GM04503 (cell line): ENCODE data around the gene CIBAR2.
A peak's percentile ranks its signal among the peaks of the same experiment; 100 is the strongest.

Experiments used
- DNase-seq: peaks from one replicate; pipeline ENCODE4 v3.0.0-alpha.2; 2012; ENCODE audit warnings: low read depth

Gene CIBAR2

DNA sequence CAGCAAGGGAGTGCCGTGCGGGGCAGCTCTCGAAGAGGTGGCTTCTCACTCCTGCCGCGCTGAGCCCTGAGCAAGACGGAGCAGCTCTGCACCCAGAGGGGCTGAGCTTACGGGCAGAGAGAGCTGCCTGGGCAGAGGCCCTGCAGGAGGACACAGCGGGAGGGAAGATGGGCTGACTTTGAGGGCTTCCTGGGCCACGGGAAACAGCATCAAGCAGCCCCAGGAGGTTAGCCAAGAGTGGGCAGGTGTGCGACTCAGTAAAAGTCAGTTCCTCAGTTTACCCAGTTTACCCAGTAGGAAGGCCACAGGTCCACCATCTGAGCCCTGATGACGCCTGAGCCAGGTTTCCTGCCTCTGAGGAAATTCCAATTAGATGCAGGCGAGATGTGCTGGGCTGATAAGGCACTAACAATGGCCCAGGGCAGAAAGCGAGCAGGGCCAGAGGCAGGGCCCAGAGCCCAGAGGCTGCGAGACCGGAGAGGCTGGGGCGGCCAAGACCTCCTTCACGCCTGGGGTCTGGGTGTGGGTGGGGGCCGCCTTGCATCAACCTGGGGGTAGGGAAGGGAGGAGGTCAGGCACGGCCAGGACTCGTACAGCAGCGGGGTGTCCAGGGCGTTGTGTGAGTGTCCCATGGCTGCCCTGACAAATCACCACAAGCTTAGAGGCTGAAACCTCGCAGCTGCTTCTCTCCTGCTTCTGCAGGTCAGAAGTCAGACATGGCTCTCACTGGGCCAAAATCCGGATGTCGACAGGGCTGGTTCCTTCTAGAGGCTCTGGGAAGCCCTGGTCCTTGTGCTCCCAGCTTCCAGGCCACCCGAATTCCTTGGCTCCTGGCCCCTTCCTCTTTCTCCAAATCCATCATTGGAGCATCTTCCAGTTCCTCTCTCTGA, 32.0 kb upstream of the CIBAR2 start:
- no peak for DNase-seq

DNA sequence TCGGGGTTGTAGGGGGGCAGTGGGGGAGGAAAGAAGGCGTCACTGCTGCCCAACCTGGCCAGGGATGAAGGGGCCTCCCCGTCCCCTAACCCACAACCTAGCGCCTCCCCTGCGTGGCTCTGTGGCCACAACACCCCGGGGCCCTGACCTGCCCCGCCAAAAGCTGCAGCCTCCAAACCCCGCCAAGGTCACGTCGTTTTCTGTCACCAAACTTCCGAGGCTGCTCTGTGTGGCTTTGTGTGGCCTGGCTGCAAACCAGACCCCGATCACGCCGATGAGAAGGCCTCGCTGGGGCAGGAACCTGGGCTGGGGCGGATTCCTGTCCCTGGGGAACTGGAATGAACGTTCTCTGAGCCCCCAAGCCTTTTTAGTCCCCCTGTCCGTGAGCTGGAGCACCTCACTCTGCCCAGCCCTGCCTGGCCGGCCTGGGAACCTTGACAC, 30.5 kb upstream of the CIBAR2 start:
- DNase-seq: no peak

DNA sequence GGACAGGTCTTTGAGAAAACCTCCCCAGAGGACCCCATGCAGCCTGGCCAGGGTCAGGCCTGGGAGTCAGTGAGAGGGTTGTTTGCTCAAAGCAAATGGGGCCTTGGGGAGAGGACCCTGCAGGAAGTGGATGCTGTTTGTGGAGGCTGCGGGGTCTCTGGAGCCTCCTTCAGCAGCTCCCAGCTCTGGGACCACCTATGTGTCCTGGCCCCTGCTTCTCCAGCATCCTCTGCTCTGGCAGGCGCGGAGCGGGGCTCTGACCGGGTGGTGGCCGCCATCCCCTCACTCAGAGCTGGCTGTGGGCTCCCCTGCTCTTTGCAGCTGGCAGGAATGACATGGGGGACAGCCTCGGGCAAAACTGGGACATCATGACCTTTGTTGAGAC, 29.8 kb upstream of the CIBAR2 start:
- no peak for DNase-seq

DNA sequence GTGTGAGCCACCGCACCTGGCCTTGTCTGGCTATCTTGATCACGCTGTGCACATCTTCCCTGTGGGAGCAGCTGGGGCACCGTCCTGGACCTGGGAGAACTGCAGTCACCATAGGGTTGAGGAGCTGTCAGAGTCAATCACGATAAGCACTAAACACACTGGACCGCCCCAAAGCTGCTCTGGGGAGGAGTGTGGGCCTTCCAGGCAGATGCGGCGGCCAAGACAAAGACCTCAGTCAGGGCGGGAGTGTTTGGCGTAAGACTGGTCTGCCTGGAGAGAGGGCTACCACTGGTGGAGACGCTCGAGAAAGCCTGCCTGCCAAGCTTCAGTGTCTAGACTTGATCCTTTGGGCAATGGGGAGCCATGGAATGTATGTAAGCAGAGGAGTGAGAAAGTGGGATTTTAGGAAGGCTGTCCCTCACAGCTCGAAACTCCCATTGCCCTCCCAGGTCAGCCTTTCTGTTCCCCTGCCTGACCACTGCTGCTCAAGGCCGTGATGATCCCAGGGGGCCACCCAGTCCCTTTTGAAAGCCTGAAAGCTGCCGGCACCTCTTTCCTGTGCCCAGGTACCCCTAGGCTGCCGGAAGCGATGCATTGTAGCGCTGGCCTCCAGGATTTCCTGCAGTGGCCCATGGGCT, 29.3 kb upstream of the CIBAR2 start:
- no peak for DNase-seq

DNA sequence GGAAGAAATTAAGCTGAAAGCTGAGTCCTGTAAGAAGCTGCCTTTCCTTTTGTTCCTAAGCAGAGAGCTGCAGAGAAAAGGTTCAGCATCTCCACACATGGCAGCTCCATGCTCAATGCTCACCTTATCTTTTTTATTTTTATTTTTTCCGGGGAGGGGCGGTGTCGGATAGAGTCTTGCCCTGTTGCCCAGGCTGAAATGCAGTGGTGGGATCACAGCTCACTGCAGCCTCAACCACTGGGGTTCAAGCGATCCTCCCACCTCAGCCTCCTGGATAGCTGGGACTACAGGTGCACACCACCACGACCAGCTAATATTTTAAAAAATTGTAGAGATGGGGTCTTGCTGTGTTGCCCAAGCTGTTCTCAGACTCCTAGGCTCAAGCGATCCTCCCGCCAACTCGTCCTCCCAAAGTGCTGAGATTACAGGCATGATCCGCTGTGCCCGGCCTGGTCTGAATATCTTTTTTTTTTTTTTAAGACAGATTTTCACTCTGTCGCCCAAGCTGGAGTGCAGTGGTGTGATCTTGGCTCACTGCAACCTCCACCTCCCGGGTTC, 28.3 kb upstream of the CIBAR2 start:
- no peak for DNase-seq

DNA sequence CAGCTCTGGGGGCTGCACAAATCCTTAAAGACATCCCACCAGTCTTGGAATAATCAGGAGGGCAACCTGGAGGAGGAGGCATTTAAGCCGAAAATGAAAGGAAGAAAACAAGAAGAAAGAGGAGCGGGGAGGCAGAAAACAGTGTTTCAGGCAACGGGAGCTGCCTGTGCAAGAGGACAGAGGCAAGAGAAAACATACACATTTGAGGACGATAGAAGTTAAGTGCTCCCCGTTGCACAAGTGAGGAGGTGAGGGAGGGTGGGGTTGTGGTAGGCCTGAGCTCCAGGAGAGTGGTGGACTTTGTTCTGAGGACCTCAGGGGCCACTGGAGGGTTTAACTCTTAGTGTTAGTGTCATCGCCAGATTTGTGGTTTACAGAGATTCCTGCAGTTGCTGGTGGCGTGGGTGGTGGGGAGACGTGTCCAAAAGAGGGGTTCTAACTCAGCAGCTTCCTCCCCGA, 27.6 kb upstream of the CIBAR2 start:
- DNase-seq: no peak

GRCh38 chr16:85138825-85139627, 26.8 kb upstream of the CIBAR2 start:
- DNase-seq: no peak

GRCh38 chr16:85138073-85138824, 26.0 kb upstream of the CIBAR2 start:
- DNase-seq: no peak

GRCh38 chr16:85137323-85138072, 25.2 kb upstream of the CIBAR2 start:
- DNase-seq: peak; percentile 75

GRCh38 chr16:85136702-85137322, 24.5 kb upstream of the CIBAR2 start:
- no peak for DNase-seq

GRCh38 chr16:85136213-85136701, 24.0 kb upstream of the CIBAR2 start:
- no peak for DNase-seq

DNA sequence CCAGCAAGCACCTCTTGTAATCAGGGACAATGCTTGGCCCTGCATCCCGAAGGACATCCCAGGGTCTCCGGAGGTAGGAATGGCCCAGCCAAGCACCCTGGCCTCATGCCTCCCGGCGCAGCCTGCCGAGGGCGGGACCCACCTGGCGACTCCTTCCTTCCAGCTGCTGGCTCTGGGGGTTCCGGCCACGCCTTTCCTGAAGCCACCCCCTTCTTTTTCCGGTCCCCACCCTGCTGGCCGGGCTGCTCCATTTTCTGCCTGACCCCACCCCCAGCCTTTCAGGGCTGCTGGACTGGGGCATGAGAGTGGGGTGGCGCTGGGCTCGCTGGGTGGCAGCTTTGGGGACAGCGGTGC, 22.5 kb upstream of the CIBAR2 start:
- no peak for DNase-seq

DNA sequence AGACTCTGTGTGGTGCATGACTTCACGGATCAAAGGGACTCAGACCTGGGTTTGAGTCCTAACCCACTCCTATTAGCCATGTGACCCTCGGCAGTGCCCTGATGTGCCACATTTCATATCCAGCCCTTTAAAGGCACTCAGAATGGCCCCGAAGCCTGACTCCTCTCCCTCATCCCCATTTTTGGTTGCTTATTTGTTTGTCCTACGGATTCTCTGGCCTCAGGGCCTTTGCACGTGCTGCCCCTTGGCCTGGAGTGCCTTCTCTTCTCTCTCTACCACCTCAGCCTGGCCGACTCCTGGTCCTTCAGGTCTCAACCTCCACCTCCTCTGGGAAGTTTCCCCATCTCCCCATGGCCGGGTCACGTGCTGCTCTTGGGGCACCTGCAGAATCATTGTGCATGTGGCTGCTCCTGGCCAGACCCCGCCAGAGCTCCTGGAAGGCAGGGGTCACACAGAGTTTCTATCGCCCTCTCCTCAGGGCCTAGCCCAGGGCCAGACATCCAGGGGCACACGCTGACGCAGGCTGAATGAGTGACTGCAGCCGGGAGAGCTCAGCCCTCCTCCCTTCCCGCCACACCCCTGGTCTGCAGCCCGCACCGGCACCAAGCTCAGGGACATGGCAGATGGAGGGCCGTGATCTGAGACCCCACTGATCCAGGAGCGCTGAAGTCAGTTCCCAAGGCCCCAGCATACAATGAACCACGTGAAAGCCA, 22.0 kb upstream of the CIBAR2 start:
- no peak for DNase-seq

- DNase-seq: no peak
Measured at GRCh38 chr16:85133290-85133599, 21.0 kb upstream of the CIBAR2 start.

GRCh38 chr16:85132456-85133289, 20.4 kb upstream of the CIBAR2 start:
- no peak for DNase-seq

DNA sequence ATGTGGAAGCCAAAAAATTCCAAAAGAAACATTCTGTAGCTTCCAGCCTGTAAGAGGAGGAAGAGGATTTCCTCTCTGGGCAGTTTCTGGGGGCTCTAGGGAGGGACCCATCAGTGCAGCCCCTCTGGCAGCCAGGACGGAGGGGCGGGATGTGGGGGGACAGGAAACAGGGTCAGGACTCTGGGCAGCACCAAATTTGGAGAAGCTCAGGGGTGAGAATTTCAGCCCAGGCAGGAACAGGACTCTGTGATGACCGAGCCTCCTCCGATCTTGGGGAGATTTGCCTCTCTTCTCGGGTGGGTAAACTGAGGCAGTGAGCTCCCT, 18.4 kb upstream of the CIBAR2 start:
- DNase-seq: no peak

DNA sequence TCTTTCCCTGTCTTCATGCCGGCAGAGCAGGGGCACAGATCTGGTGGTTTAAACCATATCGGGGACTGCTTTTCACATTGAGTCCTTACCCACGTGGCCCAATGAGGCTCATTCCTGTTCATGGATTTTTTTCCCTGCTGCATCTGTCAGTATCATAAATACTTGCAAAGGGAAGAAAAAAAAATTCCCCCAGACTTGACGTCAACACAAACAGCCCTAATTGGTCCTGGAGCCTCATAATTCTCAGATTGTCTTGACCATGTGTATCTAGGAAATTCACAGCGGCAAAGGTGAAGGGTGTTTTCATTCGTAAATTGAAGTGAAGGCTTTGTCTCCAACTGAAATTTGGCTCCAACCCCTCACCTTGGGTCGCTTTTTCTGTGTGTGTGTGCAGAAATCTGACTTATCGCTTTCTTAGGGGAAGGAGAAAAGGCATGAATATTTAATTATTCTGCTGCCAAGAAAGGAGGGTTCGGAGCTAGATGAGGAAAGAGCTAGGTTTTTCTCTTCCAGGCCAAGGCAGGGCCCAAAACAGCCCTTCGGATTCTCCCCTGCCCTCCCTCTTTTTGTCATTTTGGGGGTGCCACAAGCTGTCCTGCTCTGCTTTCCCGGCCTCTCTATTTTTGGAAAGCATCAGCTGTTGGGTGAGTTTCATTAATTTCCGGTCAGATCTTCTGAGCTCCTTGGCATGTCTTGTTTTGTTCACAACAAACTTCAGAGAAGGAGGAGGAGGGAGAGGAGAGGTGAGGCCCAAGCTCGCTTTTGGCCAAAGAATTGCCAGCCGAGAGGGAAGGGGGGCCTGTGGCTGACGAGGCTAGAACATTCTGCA, 17.8 kb upstream of the CIBAR2 start:
- peak; percentile 42 for DNase-seq
